K562 (cell line): ENCODE data around the gene RSPRY1. TPM values are rescaled to one million over a fixed set of nuclear protein-coding genes. Genes with fewer than 3 reads are reported as not detected.

Experiments
- ATAC-seq: fragments of 200-7000 bp; cut with Tn5 transposase; 3 replicates; pipeline ENCODE4 v1.9.1; 2020; ENCODE audit warnings: moderate library complexity
- BruUV-seq: library from RNA; stranded (reverse); fragments of 400-500 nt; replicated peaks from 2 replicates; lab custom pipeline; 2021; lab: Mats Ljungman, UMichigan
- CTCF ChIA-PET: fragments of 300-600 bp; formaldehyde crosslinking; extraction: SDS; loops from one replicate; lab custom pipeline; 2021; ENCODE audit warnings: low intra/inter-chr PET ratio; lab: Yijun Ruan, JAX
- POLR2A ChIA-PET: fragments of 300-600, 350-650 bp; sonication (Branson Sonifier 250); formaldehyde crosslinking; extraction: SDS; loops from one replicate; lab custom pipeline; 2021; ENCODE audit warnings: antibody characterized with exemption, inconsistent platforms; lab: Yijun Ruan, JAX
- DNase-seq, 4 experiments: peaks; one replicate each; pipeline versions ENCODE4 v3.0.0 to v3.0.0-alpha.2; 2011 to 2018; ENCODE audit warnings: low spot score in 3 of 4, mixed read lengths in 3 of 4; ENCODE audit errors: extremely low read depth in 1 of 4
- FAIRE-seq: peaks from 2 replicates; lab custom pipeline; 2011; peaks lifted over from hg19 to GRCh38; lab: Jason Lieb, UNC
- H2AFZ ChIP-seq: 2 replicates; pipeline ENCODE4 v1.6.0; 2011; ENCODE audit warnings: low read depth, low read length, control low read depth, inconsistent platforms
- H3K27ac ChIP-seq: fragments of 200-600 bp; 3 replicates; pipeline ENCODE4 v1.8.0; 2011; ENCODE audit warnings: low read depth, mild to moderate bottlenecking, control low read depth, inconsistent platforms, low read length, moderate library complexity, mixed read lengths; ENCODE audit errors: extremely low read depth
- H3K27me3 ChIP-seq, 2 experiments: fragments of 300-600 bp in 1 of 2; 2 replicates in 1 of 2; 3 replicates in 1 of 2; pipeline versions ENCODE4 v1.6.0 to v1.8.0; 2011; ENCODE audit warnings: inconsistent platforms in 2 of 2, low read length in 2 of 2, mild to moderate bottlenecking in 1 of 2, mixed read lengths in 1 of 2, moderate library complexity in 1 of 2; ENCODE audit not compliant: control insufficient read depth in 2 of 2, insufficient read depth in 2 of 2
- H3K36me3 ChIP-seq: fragments of 300-600 bp; 3 replicates; pipeline ENCODE4 v1.8.0; 2011; ENCODE audit warnings: mild to moderate bottlenecking, low read length, inconsistent platforms; ENCODE audit not compliant: control insufficient read depth, insufficient read depth
- H3K4me1 ChIP-seq, 2 experiments: fragments of 200-600 bp in 1 of 2; replicated peaks in 1 of 2; 2 replicates in 1 of 2; 3 replicates in 1 of 2; pipeline versions ENCODE4 v1.5.1 to v1.8.0; 2011; ENCODE audit warnings: inconsistent platforms in 2 of 2, low read length in 2 of 2, mild to moderate bottlenecking in 1 of 2, mixed read lengths in 1 of 2, moderate library complexity in 1 of 2; ENCODE audit not compliant: control insufficient read depth in 2 of 2, insufficient read depth in 2 of 2
- H3K4me2 ChIP-seq: 2 replicates; pipeline ENCODE4 v1.6.1; 2011; ENCODE audit warnings: low read length, control low read depth, inconsistent platforms, mixed read lengths; ENCODE audit not compliant: insufficient read depth
- H3K4me3 ChIP-seq: fragments of 200-600 bp; sonication (generic), shearing (Covaris generic); 2 replicates; pipeline ENCODE4 v1.5.1; 2016; ENCODE audit warnings: control low read depth, inconsistent platforms
- H3K79me2 ChIP-seq: fragments of 200-600 bp; 3 replicates; pipeline ENCODE4 v1.8.0; 2011; ENCODE audit warnings: low read length, inconsistent platforms; ENCODE audit not compliant: control insufficient read depth, insufficient read depth
- H3K9ac ChIP-seq, 2 experiments: 2 replicates each; pipeline versions ENCODE4 v1.6.0 to v1.6.1; 2011; ENCODE audit warnings: low read depth in 2 of 2, low read length in 2 of 2, control low read depth in 1 of 2, inconsistent platforms in 1 of 2, mild to moderate bottlenecking in 1 of 2, mixed read lengths in 1 of 2; ENCODE audit not compliant: insufficient read depth in 1 of 2
- H3K9me1 ChIP-seq: one replicate; pipeline ENCODE4 v1.6.0; 2011; ENCODE audit warnings: inconsistent platforms, mild to moderate bottlenecking, low read length, moderate library complexity; ENCODE audit not compliant: control insufficient read depth, insufficient read depth
- H3K9me3 ChIP-seq: replicated peaks from 2 replicates; pipeline ENCODE4 v1.5.1; 2011; ENCODE audit warnings: low read depth, low read length, inconsistent platforms; ENCODE audit not compliant: control insufficient read depth, insufficient read depth
- H4K20me1 ChIP-seq: replicated peaks from 2 replicates; pipeline ENCODE4 v1.6.1; 2011; ENCODE audit warnings: low read length, inconsistent platforms, mixed read lengths; ENCODE audit not compliant: control insufficient read depth, insufficient read depth
- CHD2 ChIP-seq: IDR thresholded peaks from 2 replicates; pipeline ENCODE4 v1.6.1; 2011; ENCODE audit warnings: low read depth, low read length
- CSDE1 ChIP-seq, 2 experiments: fragments of 450-650 bp; IDR thresholded peaks; 2 replicates each; pipeline ENCODE4 v1.6.1; 2016; ENCODE audit warnings: mild to moderate bottlenecking in 1 of 2
- ETV1 ChIP-seq: fragments of 450-650 bp; conservative IDR thresholded peaks from 2 replicates; pipeline ENCODE4 v1.6.1; 2016; ENCODE audit warnings: missing genetic modification characterization, control low read depth, low read depth, missing compliant biosample characterization
- KDM4B ChIP-seq, 2 experiments: fragments of 450-650 bp in 1 of 2; sonication (generic) in 1 of 2; IDR thresholded peaks; 2 replicates each; pipeline ENCODE4 v1.6.1; 2016 to 2017; ENCODE audit warnings: borderline replicate concordance in 2 of 2, antibody characterized with exemption in 1 of 2, low read depth in 1 of 2, mild to moderate bottlenecking in 1 of 2
- PTTG1 ChIP-seq: fragments of 450-650 bp; IDR thresholded peaks from 2 replicates; pipeline ENCODE4 v1.6.1; 2016; ENCODE audit warnings: low read depth, mild to moderate bottlenecking, missing genetic modification characterization, missing compliant biosample characterization
- SMARCA5 ChIP-seq: fragments of 450-650 bp; IDR thresholded peaks from 2 replicates; pipeline ENCODE4 v1.6.1; 2016
- WHSC1 ChIP-seq: IDR thresholded peaks from one replicate; pipeline ENCODE4 v1.6.1; 2012; ENCODE audit warnings: low read length, control low read depth, inconsistent platforms
- ZC3H11A ChIP-seq: IDR thresholded peaks from 2 replicates; pipeline ENCODE4 v1.6.1; 2012; ENCODE audit warnings: low read depth, low read length, improper control_type of control experiment
- ZC3H4 ChIP-seq: sonication (generic); formaldehyde crosslinking; IDR thresholded peaks from 2 replicates; pipeline ENCODE4 v1.9.0; 2021; ENCODE audit warnings: missing genetic modification reagents, borderline replicate concordance
- ZNF12 ChIP-seq: sonication (generic); formaldehyde crosslinking; IDR thresholded peaks from 2 replicates; pipeline ENCODE4 v1.4.0; 2020; ENCODE audit warnings: mild to moderate bottlenecking, missing genetic modification reagents
- ZNF133 ChIP-seq: fragments of 250-450 bp; sonication (Bioruptor Pico); IDR thresholded peaks from 2 replicates; pipeline ENCODE4 v1.4.0; 2020; ENCODE audit warnings: mild to moderate bottlenecking
- ZNF282 ChIP-seq: sonication (generic); formaldehyde crosslinking; IDR thresholded peaks from 2 replicates; pipeline ENCODE4 v1.8.1; 2023; ENCODE audit warnings: missing genetic modification reagents
- ZNF324 ChIP-seq: fragments of 250-450 bp; sonication (Bioruptor Pico); IDR thresholded peaks from 2 replicates; pipeline ENCODE4 v1.4.0; 2020; ENCODE audit warnings: mild to moderate bottlenecking
- ZNF592 ChIP-seq: fragments of 450-650 bp; IDR thresholded peaks from 2 replicates; pipeline ENCODE4 v1.6.1; 2017; ENCODE audit warnings: antibody characterized with exemption, mild to moderate bottlenecking
- ZNF609 ChIP-seq: sonication (generic); formaldehyde crosslinking; IDR thresholded peaks from 2 replicates; pipeline ENCODE4 v1.8.1; 2023; ENCODE audit warnings: missing genetic modification reagents, mild to moderate bottlenecking, borderline replicate concordance
- ZSCAN32 ChIP-seq: fragments of 450-650 bp; formaldehyde crosslinking; IDR thresholded peaks from 2 replicates; pipeline ENCODE4 v1.4.0; 2020; ENCODE audit warnings: mild to moderate bottlenecking, moderate library complexity
- WGBS: fragments of 100-300 bp; shearing (Covaris generic); methylation state at CpG from one replicate; pipeline ENCODE4 v1.1.6; 2016; ENCODE audit warnings: low coverage, mixed read lengths; ENCODE audit not compliant: insufficient coverage; ENCODE audit errors: missing lambda C conversion rate; 5-methylcytosine and 5-hydroxymethylcytosine counted together
- in situ Hi-C: fragments of 300-500 bp; cut with MboI; formaldehyde crosslinking; loops from 4 replicates; pipeline ENCODE4 v1.15.0; 2018; ENCODE audit warnings: inconsistent platforms, mixed read lengths
- intact Hi-C: fragments of 100-400 bp; cut with micrococcal nuclease; formaldehyde crosslinking; loops from 2 replicates; pipeline ENCODE4 v1.14.2; 2022
- polyA plus RNA-seq, 8 experiments: library from polyadenylated mRNA; depleted of rRNA in 4 of 8; stranded (reverse) in 5 of 8; unstranded in 3 of 8; fragments of >200 nt; fragmentation: Nextera tagmentation in 2 of 8; fragmentation: Illumina TruSeq in 1 of 8; extraction: Ambion mirVana in 2 of 8; extraction: Trizol in 1 of 8; gene quantifications; 2 replicates each; pipeline versions ENCODE4 v1.2.1 to v1.2.3, GENCODE V29; 2011 to 2014; ENCODE audit warnings: inconsistent platforms in 1 of 8, missing spikeins in 1 of 8
- total RNA-seq, 7 experiments: library from RNA; depleted of rRNA in 6 of 7; stranded (reverse); fragments of >200 nt in 6 of 7; fragmentation: Illumina TruSeq in 2 of 7; extraction: Trizol in 2 of 7; gene quantifications; 2 replicates each; pipeline versions ENCODE4 v1.2.1 to v1.2.3, GENCODE V29; 2011 to 2021; ENCODE audit warnings: low replicate concordance in 1 of 7

Gene RSPRY1
- total and polyA plus RNA-seq, 9 of the 15 experiments (the other 6 are each of a cell fraction or from before 2014, with no cell fraction given) = 10.2 to 27.8 (median 20.8) TPM

GRCh38 chr16:57196286-57196685, 10.2 kb downstream of the RSPRY1 start:
- CTCF ChIA-PET = no interaction called here
- no peak overlapping the region for H3K27ac ChIP-seq

More at GRCh38 chr16:57196286-57196685, 10.2 kb downstream of the RSPRY1 start:
- POLR2A ChIA-PET = interaction anchor here (0.9 to 1.5 kb wide), 2 partner anchors 10 to 16 kb away, joined by 3 to 4 read pairs; no protein-coding TSS in a partner anchor
- Histone ChIP-seq H3K79me2 (peaks cover 59% of the 10 kb centered on the region), H3K36me3 (0 out of 3 replicates have a peak, but pooled peaks cover 4% of the 10 kb centered on the region), H3K4me1 (no peaks in the 10 kb centered on the region; a peak in 1 of 5 replicates), H3K9ac (no peak overlapping the region), H3K4me3 (no peak overlapping the region), H3K4me2 (no peak overlapping the region), H4K20me1 (no peaks in the 10 kb centered on the region), H3K9me1 (no peaks in the 10 kb centered on the region), H3K9me3 (no peaks in the 10 kb centered on the region), H2AFZ (no peak overlapping the region), H3K27me3 (no peaks in the 10 kb centered on the region)
- TF ChIP-seq ZNF282 (CRISPR knock-in tag) (no peak), ZC3H11A (no peak), WHSC1 (no peak), ZNF133 (CRISPR knock-in tag) (no peak), PTTG1 (tag) (no peak), ZNF592 (no peak), ZNF12 (no peak), KDM4B (IDR thresholded peaks at IDR 0.05; ENCODE audit: borderline replicate concordance in 2 of 2, low read depth in 1 of 2) (no peak), ZNF324 (CRISPR knock-in tag) (no peak), SMARCA5 (no peak), ZNF609 (CRISPR knock-in tag) (no peak), ZC3H4 (CRISPR knock-in tag) (no peak), ETV1 (tag) (no peak), ZSCAN32 (CRISPR knock-in tag) (no peak), CHD2 (no peak), CSDE1 (IDR thresholded peaks at IDR 0.05) (no peak)
- ATAC-seq = no peak
- FAIRE-seq = no peak
- DNase-seq = no peak
- in situ Hi-C loops (no loop called here), intact Hi-C loops (no loop called here)
- BruUV-seq = no TSS peak
- 89% methylated on average over 4 of the region's 4 CpGs for WGBS
